Activated CD4-positive, alpha-beta T cell treated with anti-CD3 and anti-CD28 coated beads, Interleukin-2, amount 50 U/mL, for 16 hours (primary cell): ENCODE data around the gene MRPL23.

Experiments used
- DNase-seq: peaks from one replicate; pipeline ENCODE4 v3.0.0-alpha.2; 2020

Gene MRPL23

DNA sequence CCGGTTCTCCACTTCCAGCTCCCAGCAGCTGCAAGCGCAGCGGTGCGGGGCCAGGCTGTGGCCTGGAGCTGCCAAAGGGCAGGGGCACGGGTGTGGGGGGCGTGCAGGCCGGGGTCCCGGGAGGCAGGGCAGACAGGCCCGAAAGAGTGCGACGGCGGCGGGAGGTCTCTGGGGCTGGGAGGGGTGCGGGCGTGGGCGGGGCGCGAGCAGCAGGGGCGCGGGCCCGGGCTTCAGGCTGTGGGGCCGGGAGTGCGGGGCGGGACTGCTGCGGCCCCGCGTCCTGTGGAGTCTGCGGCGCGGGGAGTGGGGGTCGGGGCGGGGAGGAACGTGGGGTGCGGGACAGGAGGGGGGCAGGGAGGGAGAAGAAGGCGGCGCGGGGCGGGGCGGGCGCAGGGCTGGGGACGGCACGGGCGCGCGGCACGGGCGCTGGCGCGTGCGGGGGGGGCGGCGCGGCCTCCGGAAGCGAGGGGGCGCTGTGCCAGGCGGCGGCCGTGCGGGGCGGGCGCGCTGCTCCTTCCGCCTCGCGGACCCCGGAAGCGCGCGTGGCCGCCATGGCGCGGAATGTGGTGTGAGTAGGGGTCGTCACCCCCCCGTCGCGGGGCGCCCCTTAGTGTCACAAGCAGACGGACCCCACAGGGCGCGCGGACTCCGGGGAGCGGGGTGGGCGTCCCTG, at the start of gene MRPL23:
TSS of gene MRPL23 (plus strand) at position 521 of the 673 bp plus-strand sequence. CDS start at position 552, 31 bp downstream.
- no peak for DNase-seq

DNA sequence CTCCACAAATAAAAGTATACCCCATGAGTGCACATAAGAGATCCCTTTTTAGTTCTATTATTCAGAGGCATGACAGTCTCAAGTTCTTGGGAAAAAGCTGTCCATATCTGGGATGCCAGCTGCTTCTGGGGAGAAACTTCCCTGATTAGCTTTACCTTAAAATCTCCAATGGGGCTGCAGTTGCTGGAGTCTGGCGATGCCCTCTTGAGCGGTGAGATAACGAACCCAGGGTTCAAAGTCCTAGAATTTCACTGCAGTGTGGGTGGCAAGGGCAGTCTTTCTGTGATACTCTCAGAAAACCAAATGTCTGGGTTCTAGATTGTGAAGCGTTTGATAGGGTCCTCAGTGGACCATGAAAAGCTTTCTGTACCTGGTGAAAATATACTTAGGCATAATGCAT, 48.0 kb upstream of the MRPL23 start:
- no peak for DNase-seq

- DNase-seq = no peak
Observed at GRCh38 chr11:1899686-1900085, 47.4 kb upstream of the MRPL23 start.

DNA sequence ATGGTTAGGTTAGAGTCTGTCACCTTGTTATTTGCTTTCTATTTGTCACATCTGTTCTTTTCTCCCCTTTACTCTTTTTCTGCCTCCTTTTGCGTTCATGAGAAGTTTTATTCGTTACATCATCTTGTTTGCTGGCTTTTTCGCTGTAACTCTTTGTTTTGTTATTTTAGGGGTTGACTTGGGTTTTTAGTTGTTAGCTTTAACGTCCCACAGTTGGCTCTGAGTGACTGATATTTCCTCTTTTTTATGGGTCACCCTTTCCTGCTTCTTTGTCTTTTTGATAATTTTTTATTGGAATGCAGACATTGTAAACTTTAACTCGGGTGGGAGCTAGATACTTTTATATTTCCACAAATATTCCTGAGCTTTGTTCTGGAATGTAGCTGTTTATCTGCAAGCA, 41.0 kb upstream of the MRPL23 start:
- DNase-seq = no peak

- DNase-seq = no peak
Observed at GRCh38 chr11:1906611-1907423, 40.3 kb upstream of the MRPL23 start.

DNA sequence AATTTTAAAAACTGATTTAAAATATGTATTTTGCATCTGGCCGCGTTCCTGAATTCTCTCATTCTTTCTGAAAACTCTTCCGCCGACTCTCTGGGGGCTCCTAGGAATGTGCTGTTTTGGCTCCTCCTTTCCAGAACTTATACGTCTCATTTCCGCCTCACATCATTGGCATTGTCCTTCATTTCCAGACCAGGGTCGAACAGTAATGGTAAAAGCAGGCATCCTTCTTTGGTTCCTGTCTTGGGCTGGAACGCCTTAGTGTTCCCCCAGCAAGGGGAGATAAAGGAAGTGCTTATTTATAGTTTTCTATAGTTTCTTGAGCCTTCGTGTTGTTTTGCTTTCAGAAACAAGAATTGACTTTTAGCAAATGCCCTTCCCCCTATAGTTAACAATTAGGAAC, 38.5 kb upstream of the MRPL23 start:
- no peak for DNase-seq

- no peak for DNase-seq
Observed at GRCh38 chr11:1909524-1909923, 37.6 kb upstream of the MRPL23 start.

- DNase-seq = no peak
Observed at GRCh38 chr11:1912289-1912878, 34.7 kb upstream of the MRPL23 start.

DNA sequence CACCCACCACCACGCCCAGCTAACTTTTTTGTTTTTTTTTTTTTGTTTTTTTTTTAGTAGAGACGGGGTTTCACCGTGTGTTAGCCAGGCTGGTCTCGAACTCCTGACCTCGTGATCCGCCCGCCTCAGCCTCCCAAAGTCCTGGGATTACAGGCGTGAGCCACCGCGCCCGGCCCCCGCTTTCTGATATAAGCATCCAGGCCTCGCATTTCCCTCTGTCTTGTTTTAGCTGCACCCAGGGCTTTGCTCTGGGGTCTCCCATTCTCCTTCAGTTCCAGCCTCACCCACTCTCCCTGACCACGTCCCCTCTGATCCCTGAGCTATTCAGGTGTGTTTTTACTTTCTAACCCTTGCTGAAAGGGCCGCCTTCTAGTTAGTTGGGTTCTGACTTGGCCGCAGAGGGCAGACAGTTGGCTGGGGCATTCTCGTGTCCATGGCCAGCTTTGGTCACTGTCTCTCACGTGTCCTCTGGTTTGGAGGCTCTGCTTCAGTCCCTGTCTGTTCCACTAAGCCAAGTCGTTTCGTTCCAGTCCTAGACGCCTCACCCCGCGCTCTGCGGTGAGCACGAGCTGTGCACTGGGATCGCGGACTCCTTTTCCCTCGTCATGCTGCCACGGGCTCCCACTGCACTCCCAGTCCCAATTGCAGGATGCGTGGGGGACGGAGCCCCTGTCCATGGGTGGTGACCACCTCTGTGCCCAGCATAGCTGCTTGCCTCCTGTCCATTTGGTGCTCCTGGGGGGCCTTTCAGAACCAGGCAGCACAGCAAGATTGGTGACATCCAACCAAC, 33.7 kb upstream of the MRPL23 start:
- no peak for DNase-seq

DNA sequence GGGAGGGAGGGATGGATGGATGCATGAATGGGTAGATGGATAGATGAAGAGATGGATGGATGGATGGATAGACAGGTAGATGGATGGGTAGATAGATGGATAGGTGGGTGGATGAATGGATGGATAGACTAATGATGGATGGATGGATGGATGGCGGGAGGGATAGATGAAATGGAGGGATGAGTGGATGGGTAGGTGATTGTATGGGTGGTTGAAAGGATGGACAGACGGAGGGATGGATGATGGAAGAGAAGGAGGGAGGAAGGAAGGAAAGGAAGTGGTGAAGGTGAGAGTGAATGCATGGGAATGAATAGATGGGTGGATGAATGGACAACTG, 31.4 kb upstream of the MRPL23 start:
- DNase-seq = no peak

DNA sequence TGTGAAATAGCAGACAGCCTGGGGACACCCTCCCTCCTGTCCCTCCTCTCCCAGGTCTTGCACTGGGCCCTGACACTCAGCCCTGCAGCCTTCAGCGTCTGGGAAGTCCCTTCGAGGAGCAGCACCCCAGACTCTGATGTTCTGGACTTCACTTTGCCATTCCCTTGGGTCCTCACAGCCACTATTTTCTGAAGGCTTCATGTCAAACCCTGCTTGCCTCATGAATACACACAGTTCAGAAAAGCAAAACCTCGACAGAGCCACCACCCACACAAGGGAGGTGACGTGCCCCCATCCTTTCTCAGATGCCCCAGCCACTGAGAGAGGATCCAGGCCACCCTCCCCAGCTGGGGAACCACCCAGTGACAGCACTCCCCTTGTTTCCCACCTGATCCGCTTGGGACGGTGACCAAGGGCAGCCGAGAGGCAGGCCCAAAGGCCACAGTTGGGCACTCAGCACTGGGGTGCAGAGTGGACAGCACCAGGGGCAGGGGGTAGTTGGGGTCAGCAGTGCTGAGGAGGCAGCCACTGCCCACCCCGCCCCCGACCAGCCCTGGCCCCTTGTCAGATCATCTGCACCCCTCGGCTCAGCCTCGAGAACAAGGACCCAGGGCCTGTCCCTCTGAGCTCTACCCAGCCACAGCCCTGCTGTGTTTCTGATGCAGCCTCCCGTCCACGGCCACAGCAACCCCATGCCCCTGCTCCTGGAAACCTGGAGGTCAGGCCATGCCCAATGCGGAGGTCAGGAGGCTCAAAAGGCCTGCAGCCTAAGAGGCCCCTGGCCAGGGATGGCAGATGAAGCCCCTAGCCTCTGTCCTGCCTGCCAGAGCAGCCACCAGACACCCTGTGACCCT, 30.8 kb upstream of the MRPL23 start:
- no peak for DNase-seq

DNA sequence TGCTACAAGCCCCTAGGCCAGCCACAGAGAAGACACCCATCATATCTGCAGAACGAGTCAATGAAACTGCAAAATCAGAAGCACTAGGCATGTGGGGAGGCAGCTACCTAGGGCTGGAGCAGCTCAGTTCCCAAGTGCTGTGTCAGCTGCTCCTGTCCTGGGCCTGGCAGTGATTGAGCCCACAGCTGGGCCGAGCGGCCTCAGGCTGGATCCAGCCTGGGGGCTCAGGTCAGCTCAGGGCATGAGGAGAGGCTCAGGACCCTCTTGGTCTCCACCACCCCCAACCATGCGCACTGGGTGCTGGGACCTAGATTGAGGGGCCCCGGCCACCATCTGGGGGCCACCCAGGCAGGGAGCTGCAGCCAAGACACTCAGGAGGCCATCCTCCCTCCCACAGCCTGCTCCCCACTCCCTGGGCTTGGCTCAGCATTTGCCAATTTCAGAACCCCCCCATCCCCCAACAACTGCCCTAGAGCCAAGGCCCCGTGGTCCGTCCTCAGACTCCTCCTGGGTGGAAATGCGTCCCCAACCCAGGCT, 30.1 kb upstream of the MRPL23 start:
- DNase-seq = no peak

GRCh38 chr11:1917523-1918435, 29.4 kb upstream of the MRPL23 start:
- no peak for DNase-seq

- no peak for DNase-seq
Observed at GRCh38 chr11:1918436-1919315, 28.5 kb upstream of the MRPL23 start.

- no peak for DNase-seq
Observed at GRCh38 chr11:1919391-1920127, 27.6 kb upstream of the MRPL23 start, which contains the start of gene TNNT3. Gene TNNT3, plus strand, starts transcription at chr11:1919703. Its CDS starts 3,172 bp downstream, at chr11:1922875.

- no peak for DNase-seq
Observed at GRCh38 chr11:1920128-1920908, 26.8 kb upstream of the MRPL23 start.

GRCh38 chr11:1920909-1921573, 26.1 kb upstream of the MRPL23 start:
- DNase-seq = no peak
